HT1080 (cell line): ENCODE measurements around the gene NPC2. TPM values are rescaled to one million over a fixed set of nuclear protein-coding genes. Genes with fewer than 3 reads are reported as not detected.
"Not testable (repeated sequence)": the region's sequence is repeated elsewhere in the genome, so short reads cannot be mapped to it uniquely, and the experiment has no call there.

Experiments
- DNase-seq: peaks from one replicate; pipeline ENCODE4 v3.0.0-alpha.2; 2015; ENCODE audit warnings: low read depth
- polyA plus RNA-seq, 2 experiments: library from polyadenylated mRNA; depleted of rRNA; stranded (reverse); fragments of >200 nt; gene quantifications; 2 replicates each; pipeline ENCODE4 v1.2.3, GENCODE V29; 2015
- total RNA-seq: library from RNA; depleted of rRNA; stranded (reverse); fragments of >200 nt; shearing (Covaris generic); gene quantifications from 2 replicates; pipeline ENCODE4 v1.2.3, GENCODE V29; 2014; rRNA removed

The NPC2 gene
- total RNA-seq: 203 and 243 TPM in 2 replicates
- 201 and 245 TPM in 2 replicates for polyA plus RNA-seq (2015; cell fraction: cytosol; rRNA removed)
- polyA plus RNA-seq (2015; cell fraction: nucleus; rRNA removed): 103 and 154 TPM in 2 replicates

DNA sequence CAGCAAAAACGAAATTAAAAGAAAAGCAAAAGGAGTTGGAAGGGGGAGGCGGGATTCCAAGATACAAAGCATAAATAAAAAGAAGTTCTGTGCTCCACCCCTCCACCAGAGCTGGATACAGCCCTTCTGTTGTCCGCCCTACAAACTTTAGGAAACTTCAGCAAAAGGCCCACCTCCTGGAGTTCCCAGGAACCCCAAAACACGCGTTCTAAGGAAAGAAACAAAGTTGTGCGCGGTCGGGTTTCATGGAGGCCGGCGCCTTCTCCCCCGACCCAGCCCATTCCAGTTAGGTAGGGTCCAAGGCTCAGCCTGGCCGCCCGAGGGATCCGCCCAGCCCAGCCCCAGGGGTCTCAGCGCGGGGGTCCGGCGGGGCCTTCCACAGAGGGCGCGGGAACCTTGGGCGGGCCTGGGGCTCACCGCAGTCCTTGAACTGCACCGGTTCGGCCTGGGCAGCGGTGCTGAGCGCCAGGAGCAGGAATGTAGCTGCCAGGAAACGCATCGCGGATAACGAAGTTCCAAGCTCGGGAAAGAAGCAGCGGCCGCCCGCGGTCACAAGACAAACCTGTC, at the start of gene NPC2:
NPC2 (minus strand) TSS at position 530 of the 567 bp plus-strand sequence; CDS start at position 499, 31 bp downstream.
- no peak for DNase-seq

DNA sequence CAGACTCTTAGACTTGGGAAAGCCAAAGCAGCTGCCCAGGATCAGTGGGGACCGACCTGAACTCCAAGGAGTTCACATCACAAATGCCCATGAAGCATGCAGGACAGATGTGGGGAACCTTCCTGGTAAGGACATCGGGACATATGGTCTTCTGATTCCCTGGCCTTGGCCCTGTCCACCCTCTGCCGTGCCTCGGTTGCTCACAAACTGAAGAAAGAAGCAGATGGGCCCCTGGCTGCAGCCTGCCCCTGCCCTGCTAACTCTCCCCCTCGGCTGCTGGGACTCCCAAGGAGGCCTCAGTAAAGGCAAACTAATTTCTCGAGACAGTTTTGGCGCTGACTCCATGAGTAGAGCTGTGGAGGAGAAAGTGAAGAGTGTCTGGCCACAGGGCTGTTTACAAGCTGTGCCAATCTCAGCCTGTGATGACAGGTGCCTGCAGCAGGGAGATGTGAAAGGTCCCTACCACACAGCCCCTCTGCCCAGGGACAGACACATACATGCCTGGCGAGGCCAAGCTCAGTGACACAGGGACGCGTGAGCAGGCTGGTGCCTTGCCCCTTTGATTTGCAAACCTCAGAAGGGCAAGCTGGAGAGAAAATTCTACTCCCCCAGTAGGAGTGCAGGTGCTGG, 49.1 kb upstream of the NPC2 start:
- DNase-seq: no peak

DNA sequence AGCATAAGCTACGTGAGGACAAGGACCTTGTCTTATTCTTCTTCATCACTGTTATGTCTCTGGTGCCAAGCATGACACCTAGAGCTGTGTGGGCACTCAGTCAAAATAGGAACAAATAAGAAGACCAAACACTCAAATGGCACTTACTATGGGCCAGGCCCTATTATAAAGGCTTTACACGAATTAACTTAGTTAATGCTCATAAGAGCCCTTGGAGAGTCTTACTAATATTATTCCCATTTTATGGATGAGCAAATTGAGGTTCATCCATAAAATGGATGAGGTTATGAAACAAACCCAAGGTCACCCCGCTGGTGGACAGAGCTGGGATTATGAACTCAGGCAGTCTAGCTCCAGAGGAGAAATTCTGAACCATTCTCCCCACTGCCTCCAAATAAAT, 48.1 kb upstream of the NPC2 start:
- no peak for DNase-seq

DNA sequence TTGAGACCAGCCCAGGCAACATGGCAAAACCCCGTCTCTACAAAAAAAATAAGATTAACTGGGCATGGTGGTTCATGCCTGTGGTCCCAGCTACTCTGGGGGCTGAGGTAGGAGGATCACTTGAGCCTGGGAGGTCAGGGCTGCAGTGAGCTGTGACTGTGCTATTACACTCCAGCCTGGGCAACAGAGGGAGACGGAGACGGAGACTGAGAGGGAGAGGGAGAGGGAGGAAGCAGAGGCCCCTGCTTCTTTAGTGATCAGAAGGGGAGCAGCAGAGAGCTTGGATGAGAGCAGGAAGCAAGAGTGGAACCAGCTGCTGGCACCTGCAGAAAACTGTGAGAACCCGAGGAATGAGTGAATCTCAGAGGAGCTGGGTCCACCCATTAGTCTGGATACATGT, 46.4 kb upstream of the NPC2 start:
- DNase-seq: no peak

DNA sequence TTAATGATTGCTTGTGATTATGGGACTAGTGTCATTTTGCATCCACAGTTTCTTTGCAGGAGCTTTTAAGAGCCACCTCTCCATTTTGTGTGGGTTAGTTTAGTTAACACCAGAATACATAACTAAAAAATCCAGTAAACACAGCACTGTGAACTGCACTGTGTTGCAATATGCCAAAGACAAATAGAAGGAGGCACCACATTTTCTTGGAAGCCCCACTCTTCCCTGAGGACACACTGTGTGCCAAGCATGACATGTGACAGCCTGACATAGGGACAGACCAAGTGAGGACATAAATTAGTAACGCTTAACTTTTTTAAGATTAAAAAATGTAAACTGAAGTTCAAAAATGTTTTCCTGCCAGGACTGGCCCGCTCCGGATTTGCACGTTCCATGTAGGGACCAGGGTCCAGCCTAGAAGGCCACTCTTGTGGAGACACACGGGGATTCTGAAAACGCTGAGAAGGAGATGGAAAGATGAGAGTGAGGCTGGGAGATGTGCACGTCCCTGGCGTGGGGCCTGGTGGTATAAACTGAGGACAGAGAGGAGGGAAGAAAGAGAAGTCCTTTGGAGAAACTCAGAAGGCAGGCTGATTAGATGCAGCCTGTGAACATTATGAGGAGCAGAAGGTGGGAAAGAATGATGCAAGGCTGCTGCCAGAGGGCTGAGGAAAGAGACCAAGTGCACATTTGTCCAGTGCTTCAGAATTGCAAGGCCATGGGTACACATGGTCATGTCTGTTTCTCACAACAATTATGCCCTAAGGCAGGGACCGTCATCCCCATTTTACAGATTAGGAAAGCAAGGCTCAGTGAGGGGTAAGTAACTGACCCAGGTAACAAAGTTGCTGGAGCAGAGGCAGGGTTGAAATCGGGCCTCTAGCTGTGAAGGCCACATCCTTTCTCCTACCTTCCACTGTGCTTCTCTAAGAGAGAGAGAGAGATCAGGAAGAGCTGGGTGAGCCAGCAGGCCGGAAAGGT, 45.6 kb upstream of the NPC2 start:
- DNase-seq: no peak

DNA sequence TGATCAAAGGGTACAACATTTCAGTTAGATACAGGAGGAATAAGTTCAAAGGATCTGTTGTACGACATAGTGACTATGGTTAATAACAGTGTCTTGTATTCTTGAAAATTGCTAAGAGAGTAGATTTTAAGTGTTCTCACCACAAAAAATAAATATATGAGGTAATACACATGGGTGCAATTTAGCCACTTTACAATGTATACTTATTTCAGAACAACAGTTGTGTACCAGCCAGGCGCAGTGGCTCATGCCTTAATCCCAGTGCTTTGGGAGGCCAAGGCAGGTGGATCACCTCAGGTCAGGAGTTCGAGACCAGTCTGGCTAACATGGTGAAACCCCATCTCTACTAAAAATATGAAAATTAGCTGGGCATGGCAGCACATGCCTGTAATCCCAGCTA, 43.2 kb upstream of the NPC2 start:
- not testable (repeated sequence) for DNase-seq

DNA sequence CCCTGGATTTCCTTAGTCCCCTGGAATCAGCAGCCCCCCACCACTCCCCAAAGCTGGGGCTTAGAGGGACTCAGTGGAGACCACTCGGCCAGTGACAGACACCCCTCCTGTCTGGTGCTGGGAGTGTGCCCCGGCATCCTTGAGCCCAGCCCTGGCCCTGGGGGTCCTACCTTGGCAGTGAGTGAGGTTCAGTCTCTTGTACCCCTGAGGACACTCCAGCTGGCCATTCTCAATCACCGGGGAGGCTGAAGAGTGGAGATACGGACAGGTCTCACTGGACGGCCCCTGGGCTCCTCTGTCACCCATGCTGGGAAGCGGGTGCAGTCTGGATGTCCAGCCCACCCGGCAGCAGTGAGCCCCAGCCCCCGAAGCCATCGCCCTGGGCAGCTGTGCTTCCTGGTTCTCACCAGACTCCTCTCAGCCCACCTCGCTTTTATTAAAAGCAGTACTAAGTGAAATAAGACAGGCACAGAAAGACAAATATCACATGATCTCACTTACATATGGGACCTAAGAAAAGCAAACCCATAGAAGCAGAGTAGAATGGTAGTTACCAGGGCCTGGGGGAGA, 42.7 kb upstream of the NPC2 start:
- DNase-seq: no peak

DNA sequence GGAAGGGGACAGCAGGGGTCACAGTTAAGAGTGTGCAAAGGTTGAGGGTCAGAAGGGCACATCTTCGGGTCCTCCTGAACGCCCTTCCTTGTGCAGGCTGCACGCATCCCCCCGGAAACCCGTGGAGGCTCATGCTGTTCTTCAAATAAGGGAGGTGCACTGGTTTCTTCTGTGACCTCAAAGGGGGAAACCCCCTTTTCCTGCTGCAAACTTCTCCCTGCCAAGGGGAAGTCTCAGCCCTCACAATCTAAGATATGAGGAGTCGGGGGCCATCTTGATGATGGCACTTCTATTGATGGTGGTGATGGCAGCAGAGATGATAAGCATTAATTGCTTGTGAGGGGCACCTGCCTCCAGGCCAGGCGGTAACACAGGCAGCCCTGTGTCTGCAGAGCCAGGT, 40.5 kb upstream of the NPC2 start:
- no peak for DNase-seq

DNA sequence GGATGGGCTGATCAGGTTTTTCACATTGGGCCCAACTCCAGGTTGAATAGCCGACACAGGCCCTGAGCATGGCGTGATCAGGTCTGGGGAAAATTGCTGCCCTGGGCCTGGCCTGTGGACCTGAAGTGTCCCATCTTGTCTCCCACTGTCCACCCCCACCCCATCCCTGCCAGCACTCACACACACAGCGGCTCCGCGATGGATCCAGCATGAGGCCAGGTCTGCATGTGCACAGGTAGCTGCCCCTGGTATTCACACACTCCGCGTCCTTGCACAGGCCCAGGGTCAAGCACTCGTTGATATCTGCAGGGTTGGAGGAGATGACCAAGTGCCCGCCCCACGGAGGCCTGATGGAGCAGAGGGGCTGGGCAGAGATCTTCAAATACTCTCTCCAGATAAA, 39.1 kb upstream of the NPC2 start:
- DNase-seq: no peak

DNA sequence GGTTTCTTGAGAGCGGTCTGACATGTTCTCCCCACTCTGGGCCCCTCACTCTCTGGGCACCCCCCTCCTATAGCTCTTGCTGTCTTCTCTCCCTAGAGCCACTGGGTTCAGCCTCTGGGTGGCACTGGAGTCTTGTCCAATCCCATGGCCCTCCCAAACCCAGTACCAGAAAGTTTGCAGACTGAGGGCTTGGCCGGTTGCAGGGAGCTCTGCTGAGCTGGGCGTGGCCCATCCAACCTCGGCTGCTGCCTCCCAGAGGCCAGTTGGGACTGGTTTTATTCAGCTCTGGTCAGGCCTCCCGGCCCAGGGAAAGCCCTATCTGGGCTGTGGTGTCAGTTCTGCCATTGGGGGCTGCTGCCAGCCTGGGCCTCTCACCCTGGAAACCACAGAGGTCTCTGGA, 38.4 kb upstream of the NPC2 start:
- peak; percentile 40 for DNase-seq

DNA sequence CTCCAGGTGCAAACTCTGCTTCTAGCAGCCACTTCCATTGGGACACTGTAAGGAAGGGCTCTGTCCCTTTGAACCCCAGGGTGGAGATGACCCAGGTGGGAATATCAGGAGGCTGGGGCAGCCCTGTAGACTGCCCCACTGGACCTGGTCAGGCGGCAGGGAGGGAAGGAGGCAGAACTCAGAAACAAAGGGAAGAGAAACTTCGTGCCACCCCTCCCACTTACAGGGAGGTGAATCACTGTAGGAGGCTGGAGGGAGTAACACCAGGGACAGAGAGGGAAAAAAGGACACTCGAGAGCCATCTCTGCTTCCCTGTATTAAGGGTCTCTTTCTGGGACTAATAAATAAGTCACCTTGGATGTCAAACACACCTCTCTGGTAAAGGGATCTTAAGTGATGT, 37.9 kb upstream of the NPC2 start:
- no peak for DNase-seq

DNA sequence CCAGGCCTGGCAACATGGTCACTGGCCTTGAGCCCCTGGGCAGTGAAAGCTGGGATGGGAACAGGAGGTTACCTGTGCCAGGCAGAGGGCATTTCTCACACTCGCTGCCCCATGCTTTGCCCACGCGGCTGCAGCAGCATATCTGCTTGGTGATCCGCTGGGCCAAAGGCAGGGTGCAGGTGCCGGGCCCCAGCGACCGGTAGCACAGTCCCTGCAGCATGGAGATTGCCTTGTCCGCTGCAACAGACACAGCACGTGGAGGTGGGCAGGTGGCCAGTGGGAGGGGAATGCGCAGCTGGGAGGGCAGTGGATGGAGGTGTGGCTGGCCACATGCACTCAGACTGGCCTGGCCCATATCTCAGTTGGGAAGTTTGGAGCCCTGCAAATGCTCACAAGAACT, 35.8 kb upstream of the NPC2 start:
- DNase-seq: no peak

DNA sequence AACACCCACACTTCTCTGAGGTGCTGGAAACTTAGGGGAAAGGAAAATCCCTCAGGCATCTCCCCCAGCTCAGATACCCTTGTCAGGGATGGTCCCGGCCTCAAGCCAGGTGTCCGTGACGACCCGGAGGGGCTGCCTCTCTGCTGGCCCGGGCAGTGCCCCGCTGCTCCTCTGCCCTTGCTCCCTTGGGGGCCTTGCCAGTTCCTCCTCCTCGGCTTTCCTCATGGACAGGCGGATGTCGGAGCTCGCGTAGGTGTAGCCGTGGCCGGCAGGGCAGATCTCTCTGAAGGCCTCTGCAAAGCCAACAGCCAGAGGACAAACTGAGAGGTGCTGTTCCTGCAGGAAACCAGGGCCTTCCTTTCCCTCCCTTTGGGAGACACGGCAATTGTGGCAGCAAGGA, 35.3 kb upstream of the NPC2 start:
- DNase-seq: no peak

DNA sequence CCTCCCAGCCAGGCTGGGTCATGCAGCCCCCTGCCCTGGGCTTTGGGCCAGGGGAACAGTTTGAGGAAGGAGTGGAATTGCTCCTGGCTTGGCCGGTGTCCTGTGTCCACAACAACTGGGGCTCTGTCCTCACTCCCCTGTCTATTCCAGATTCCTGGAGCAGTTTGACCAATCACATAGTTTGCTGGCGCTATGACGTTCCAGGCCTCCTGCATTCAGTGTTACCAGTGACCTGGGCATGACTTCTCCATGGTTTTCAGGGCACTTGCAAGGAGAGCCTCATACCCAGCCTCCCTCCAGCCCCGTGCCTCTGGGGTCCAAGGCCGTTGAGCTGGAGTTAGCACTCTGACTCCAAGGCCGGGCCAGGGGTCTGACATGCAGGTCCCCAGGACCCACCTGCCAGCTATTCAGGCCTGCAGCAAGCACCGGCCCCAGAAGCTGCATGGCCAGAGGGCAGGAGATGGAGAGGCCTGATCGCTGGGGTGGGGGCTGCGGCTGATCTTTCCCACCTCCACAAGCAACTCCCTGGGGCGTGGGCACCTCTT, 34.7 kb upstream of the NPC2 start:
- no peak for DNase-seq

DNA sequence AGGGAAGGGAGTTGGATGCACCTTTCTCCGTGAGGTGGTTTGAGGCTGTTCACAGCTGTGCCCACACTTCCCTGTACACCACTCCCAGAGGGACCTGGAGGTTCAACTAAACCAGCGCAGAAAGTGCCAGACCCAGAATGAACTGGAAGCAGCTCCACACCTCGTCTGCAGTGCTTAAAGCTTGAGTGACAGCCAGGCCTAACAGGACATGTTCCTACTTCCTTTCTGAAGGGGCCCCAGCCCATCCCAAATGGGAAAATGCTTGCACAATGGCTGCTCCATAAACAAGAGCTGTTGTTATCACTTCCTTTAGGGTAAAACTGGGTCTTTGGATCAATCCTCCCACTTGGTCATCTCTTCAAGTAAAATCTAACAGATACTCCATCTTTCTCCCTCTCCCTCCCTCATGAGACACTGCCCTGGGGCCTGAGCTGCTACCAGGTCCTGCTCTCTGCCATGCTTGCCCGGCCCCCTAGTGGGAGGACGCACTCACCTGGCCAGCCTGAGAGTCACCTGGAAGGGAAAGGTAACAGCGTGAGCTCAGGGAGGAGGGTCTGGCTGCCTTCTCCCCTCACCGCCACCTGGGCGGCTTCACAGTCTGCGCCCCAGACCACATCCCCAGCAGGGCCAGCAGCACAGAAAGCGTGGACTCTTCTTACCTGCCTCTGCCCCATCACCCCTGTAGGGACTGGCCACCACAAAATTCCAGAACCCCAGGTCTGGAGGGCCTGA, 33.9 kb upstream of the NPC2 start:
- DNase-seq: no peak

DNA sequence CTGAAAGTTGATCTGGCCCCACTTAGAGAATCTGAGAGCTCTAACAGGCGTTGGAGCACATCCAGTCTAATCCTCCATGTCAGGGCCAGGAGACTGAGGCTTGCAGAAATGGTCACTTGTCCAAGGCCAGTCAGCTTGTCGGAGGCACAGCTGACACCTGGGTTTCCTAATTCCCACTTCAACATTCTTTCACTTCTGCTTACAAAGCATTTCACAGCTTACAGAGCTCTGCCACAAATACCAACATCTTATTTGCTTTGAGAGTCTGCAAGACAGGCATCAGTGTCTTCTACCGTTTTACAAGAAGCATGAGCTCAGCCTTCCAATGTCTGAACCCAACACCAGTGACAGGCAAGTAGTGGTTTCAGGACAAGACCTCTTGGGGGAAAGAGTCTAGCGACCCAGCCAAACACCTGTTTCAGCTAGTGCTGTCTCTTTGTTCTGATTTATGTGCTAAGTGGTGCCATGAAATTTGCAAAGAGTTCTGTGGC, 32.3 kb upstream of the NPC2 start:
- DNase-seq: no peak

DNA sequence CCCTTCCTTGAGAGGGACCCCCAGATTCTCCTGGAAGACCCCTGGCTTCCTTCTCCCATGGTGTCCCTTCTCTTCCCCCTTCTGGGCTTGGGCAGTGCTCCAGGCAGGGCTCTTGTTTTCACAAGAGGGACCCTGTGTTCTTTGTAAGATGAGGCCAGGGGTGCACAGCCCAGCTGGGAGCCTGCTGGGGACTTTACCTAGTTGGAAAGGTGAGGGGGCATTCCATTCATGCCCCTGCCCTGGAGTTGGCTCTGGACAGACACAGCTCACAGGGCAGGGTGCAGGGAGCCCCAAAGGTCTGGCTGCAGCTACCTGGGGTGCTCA, 31.7 kb upstream of the NPC2 start:
- DNase-seq: no peak

DNA sequence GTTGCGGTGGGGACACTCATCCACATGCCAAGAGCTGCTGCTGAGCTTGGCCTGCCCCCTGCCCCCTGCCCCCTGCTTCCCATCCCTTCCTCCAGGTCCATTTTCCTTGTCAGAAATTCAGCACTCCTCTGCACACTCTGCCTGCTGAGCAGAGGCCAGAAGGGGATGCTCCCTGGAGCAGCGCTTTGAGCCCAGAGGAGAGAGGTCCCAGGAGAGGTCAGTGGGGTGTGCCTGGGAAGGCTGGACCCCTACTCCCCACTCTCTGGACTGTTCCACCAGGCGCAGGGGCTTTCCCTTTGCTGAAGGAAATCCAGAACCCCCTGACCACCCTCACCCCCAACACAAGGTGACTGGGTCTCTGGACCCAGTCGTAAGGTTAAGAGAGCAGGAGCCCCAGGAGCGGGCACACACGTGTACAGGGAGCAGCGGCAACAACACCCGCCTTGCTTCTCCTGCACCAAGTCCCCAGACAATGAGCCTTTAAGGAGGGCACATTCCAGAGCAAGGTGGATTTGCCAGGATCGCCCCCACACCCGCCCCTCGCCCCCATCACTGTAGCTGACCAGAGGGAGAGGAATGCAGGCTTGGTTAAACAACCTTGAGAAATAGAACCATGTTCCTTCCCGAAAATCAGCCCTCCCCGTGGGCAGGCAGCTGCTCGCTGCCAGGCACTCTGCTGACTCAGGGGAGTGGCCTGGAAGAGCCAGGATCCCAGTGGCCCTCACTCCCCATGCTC, 31.1 kb upstream of the NPC2 start:
- DNase-seq: no peak

DNA sequence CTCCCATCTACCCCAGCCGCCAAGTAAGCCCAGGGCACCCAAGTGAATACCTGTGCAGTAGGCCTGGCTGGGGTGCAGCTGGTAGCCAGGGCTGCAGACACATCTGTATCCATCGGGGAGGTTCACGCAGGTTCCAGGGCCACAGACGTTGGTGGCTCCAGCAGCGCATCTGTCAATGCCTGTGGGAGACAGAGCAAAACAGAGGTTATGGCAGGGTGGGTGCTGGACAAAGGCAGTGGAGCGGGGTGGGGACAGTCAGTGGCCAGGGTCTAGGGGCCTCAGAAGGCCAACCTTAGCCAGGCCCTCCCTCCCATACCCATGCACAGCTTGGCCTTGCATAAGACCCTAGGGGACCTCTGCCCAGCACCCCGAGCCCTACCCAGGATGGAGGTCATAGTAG, 29.6 kb upstream of the NPC2 start:
- no peak for DNase-seq

DNA sequence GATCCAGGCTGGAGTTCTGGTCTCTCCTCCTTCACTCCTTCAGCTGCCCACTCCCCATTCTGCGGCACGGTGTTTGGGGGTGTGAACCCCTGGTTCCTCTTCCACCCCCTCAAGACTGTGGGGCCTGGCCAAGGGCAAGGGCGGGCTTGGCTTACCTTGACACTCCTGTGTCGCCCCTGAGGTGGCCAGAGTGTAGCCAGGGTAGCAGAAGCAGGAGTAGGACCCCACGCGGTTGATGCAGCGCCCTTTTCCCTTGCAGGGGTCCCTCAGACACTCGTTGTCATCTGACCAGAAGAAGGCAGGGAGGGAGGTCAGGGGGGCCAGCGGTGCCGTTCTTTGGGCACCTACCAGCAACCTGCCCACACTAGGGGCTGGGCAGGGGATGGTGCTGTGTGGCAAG, 28.7 kb upstream of the NPC2 start:
- no peak for DNase-seq
